Measurements from ENCODE around the gene GTPBP3.
"Not testable (repeated sequence)": the region's sequence is repeated elsewhere in the genome, so short reads cannot be mapped to it uniquely, and the experiment has no call there.

The GTPBP3 gene

GRCh38 chr19:17341845-17342244 is 4.5 kb downstream of the GTPBP3 start:
- DNase-seq (ENCODE audit: low read depth) = no peak

- DNase-seq (ENCODE audit: low read depth) = peak; percentile 65
Observed at GRCh38 chr19:17346109-17346671, 8.8 kb downstream of the GTPBP3 start.

GRCh38 chr19:17347361-17347760 is 10.0 kb downstream of the GTPBP3 start:
- DNase-seq (ENCODE audit: low read depth) = peak; percentile 35

- no peak for DNase-seq (ENCODE audit: low read depth)
Observed at GRCh38 chr19:17347877-17348276, 10.5 kb downstream of the GTPBP3 start.

- DNase-seq (ENCODE audit: low read depth) = peak; percentile 75
Observed at GRCh38 chr19:17348700-17349099, 11.3 kb downstream of the GTPBP3 start.

GRCh38 chr19:17351815-17352435 is 14.6 kb downstream of the GTPBP3 start:
- no peak for DNase-seq (ENCODE audit: low read depth)

- peak; percentile 11 for DNase-seq (ENCODE audit: low read depth)
Observed at GRCh38 chr19:17352608-17353280, 15.4 kb downstream of the GTPBP3 start.

GRCh38 chr19:17353386-17353785 is 16.0 kb downstream of the GTPBP3 start:
- DNase-seq (ENCODE audit: low read depth) = no peak

- DNase-seq (ENCODE audit: low read depth) = no peak
Observed at GRCh38 chr19:17357078-17357666, 19.8 kb downstream of the GTPBP3 start.

- DNase-seq (ENCODE audit: low read depth) = no peak
Observed at GRCh38 chr19:17357724-17358123, 20.4 kb downstream of the GTPBP3 start.

- DNase-seq (ENCODE audit: low read depth) = peak; percentile 53
Observed at GRCh38 chr19:17358395-17358794, 21.0 kb downstream of the GTPBP3 start.

- no peak for DNase-seq (ENCODE audit: low read depth)
Observed at GRCh38 chr19:17359905-17360800, 22.8 kb downstream of the GTPBP3 start.

- DNase-seq (ENCODE audit: low read depth) = not testable (repeated sequence)
Observed at GRCh38 chr19:17363852-17364605, 26.7 kb downstream of the GTPBP3 start.

GRCh38 chr19:17365361-17365760 is 28.0 kb downstream of the GTPBP3 start:
- no peak for DNase-seq (ENCODE audit: low read depth)

GRCh38 chr19:17370026-17370587 is 32.8 kb downstream of the GTPBP3 start:
- DNase-seq (ENCODE audit: low read depth) = peak; percentile 37

- DNase-seq (ENCODE audit: low read depth) = no peak
Observed at GRCh38 chr19:17376935-17377600, 39.7 kb downstream of the GTPBP3 start, which contains the start of gene PLVAP. Gene PLVAP, minus strand, starts transcription at chr19:17377342. Its CDS starts 54 bp downstream, at chr19:17377288.

GRCh38 chr19:17378271-17378670 is 40.9 kb downstream of the GTPBP3 start:
- DNase-seq (ENCODE audit: low read depth) = no peak

GRCh38 chr19:17379221-17379631 is 41.9 kb downstream of the GTPBP3 start:
- no peak for DNase-seq (ENCODE audit: low read depth)

GRCh38 chr19:17380426-17381138 is 43.2 kb downstream of the GTPBP3 start:
- no peak for DNase-seq (ENCODE audit: low read depth)

All from EH (cell line).